Measurements from ENCODE around the gene ITGAL.

DNA sequence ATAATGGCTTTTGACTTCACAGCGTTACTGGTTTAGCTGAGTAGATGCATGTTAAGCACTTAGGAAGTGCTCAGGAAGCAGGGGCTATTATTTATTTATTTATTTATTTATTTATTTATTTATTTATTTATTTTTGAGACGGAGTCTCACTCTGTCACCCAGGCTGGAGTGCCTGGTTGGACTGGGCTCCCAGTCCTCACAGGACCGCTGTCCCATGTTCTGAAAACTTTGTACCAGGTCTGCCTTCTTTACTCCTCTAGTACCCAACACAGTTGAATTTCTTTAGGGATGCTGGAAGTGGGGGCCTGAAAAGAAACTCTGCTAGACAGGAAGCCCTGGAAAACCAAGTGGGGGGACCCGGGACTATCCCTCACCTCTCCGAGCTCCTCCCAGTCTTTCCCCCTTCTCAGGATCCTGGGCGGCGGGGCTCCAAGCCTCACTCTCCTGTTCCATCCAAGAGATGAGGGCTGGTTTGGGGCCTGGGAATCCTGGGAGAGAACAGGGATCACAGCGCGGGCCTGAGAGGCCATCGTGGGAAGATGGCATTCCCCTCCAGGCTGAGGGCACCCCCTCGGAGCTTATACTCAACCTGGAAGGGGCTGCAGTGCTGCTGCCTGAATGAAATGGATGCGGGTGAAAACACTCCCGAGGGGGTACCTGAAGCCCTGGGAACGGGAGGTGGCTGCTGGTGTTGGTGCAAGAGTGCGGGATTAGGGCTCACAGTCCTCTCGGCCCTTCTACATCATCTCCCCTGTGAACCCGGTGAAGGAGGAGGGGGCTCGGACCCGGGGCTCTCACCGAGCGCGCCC, 98.3 kb downstream of the ITGAL start:
- TF ChIP-seq TAF1 (IDR thresholded peaks at IDR 0.05; ENCODE audit: low read depth) (no peak), YY1 (IDR thresholded peaks at IDR 0.05; ENCODE audit: low read depth) (no peak), TCF12 (IDR thresholded peaks at IDR 0.05; ENCODE audit: low read depth) (no peak), CEBPB (IDR thresholded peaks at IDR 0.05) (no peak), USF1 (IDR thresholded peaks at IDR 0.05) (no peak), CREB1 (IDR thresholded peaks at IDR 0.05; ENCODE audit: low read depth) (no peak), TEAD4 (IDR thresholded peaks at IDR 0.05) (no peak), EP300 (IDR thresholded peaks at IDR 0.05; ENCODE audit: borderline replicate concordance) (no peak)
- TF ChIP-seq, protein P1, sequence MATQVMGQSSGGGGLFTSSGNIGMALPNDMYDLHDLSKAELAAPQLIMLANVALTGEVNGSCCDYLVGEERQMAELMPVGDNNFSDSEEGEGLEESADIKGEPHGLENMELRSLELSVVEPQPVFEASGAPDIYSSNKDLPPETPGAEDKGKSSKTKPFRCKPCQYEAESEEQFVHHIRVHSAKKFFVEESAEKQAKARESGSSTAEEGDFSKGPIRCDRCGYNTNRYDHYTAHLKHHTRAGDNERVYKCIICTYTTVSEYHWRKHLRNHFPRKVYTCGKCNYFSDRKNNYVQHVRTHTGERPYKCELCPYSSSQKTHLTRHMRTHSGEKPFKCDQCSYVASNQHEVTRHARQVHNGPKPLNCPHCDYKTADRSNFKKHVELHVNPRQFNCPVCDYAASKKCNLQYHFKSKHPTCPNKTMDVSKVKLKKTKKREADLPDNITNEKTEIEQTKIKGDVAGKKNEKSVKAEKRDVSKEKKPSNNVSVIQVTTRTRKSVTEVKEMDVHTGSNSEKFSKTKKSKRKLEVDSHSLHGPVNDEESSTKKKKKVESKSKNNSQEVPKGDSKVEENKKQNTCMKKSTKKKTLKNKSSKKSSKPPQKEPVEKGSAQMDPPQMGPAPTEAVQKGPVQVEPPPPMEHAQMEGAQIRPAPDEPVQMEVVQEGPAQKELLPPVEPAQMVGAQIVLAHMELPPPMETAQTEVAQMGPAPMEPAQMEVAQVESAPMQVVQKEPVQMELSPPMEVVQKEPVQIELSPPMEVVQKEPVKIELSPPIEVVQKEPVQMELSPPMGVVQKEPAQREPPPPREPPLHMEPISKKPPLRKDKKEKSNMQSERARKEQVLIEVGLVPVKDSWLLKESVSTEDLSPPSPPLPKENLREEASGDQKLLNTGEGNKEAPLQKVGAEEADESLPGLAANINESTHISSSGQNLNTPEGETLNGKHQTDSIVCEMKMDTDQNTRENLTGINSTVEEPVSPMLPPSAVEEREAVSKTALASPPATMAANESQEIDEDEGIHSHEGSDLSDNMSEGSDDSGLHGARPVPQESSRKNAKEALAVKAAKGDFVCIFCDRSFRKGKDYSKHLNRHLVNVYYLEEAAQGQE (IDR thresholded peaks at IDR 0.05; ENCODE audit: low read depth), result peak; percentile 69
- TF ChIP-seq, protein P2, sequence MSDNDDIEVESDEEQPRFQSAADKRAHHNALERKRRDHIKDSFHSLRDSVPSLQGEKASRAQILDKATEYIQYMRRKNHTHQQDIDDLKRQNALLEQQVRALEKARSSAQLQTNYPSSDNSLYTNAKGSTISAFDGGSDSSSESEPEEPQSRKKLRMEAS (IDR thresholded peaks at IDR 0.05), result 0 out of 2 replicates have a peak, but pooled peaks have one; percentile 6
